Measurements from ENCODE around the gene ACOT12. TPM values are rescaled to one million over a fixed set of nuclear protein-coding genes. Genes with fewer than 3 reads are reported as not detected.

ACOT12 gene
- total and polyA plus RNA-seq, 8 donors, result 0.06 to 0.44 (median 0.40) TPM; not detected in 5

DNA sequence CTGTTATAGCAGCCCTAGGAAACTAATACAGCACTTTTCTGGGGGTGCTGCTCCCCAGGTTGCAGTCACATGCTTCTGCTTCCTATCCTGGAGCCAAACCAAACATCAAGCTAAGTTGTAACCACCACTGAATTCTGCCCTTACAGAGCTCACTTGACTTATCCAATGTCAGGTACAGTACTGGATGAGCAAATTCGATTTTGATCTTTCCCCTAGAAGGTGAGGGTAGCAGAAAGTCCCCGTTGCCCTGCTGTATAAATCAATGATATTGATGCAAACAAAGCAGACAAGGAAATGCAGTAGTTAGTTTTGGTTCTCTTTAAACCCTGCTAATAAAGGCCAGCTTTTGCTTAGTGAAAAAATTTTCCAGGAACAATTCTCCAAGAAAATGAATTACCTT lies 56.1 kb downstream of the ACOT12 start:
- H3K4me1 ChIP-seq, result no peaks in the 10 kb centered on the region
- intact Hi-C loops (cut with DNase I), result no loop called here
- TF ChIP-seq, protein P1, sequence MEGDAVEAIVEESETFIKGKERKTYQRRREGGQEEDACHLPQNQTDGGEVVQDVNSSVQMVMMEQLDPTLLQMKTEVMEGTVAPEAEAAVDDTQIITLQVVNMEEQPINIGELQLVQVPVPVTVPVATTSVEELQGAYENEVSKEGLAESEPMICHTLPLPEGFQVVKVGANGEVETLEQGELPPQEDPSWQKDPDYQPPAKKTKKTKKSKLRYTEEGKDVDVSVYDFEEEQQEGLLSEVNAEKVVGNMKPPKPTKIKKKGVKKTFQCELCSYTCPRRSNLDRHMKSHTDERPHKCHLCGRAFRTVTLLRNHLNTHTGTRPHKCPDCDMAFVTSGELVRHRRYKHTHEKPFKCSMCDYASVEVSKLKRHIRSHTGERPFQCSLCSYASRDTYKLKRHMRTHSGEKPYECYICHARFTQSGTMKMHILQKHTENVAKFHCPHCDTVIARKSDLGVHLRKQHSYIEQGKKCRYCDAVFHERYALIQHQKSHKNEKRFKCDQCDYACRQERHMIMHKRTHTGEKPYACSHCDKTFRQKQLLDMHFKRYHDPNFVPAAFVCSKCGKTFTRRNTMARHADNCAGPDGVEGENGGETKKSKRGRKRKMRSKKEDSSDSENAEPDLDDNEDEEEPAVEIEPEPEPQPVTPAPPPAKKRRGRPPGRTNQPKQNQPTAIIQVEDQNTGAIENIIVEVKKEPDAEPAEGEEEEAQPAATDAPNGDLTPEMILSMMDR (IDR thresholded peaks at IDR 0.05), result no peak
- no peak for DNase-seq
- WGBS, 2 donors, result 45 to 47% methylated on average over 2 of the region's 2 CpGs
- H3K4me3 ChIP-seq, result no peak overlapping the region
- no peaks in the 10 kb centered on the region for H3K27me3 ChIP-seq
- no peak for ATAC-seq
- H3K27ac ChIP-seq, result no peak overlapping the region
- no peaks in the 10 kb centered on the region for H3K36me3 ChIP-seq
- no peak for FAIRE-seq
- no peaks in the 10 kb centered on the region for H3K9me3 ChIP-seq

DNA sequence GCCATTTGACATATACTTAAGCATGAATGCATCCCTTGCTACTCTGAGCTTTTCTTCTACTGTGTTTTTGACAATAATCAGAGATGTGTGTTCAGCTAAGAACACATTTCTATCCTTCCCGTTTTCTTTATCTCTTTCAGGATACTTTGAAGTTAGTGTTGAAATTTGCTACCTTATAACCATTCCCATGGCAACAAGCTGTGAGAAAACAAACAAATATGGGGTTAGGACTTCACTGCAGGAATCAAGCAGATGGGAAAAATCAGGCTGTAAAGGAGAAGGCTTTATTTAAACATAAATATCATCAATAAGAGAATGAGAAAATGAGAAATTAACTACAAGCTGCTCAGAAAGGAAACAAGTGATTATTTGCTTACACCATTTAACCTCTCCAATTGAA lies 57.4 kb downstream of the ACOT12 start:
- DNase-seq (no peak), FAIRE-seq (no peak), ATAC-seq (no peak)
- Histone ChIP-seq H3K4me1 (no peaks in the 10 kb centered on the region), H3K36me3 (no peaks in the 10 kb centered on the region), H3K27ac (no peak overlapping the region), H3K4me3 (no peak overlapping the region), H3K27me3 (no peaks in the 10 kb centered on the region), H3K9me3 (no peaks in the 10 kb centered on the region)
- 9 to 15% methylated on average over 1 of the region's 1 CpG for WGBS, 2 donors
- intact Hi-C loops (cut with DNase I), result no loop called here
- TF ChIP-seq, protein P1 (IDR thresholded peaks at IDR 0.05), result no peak

DNA sequence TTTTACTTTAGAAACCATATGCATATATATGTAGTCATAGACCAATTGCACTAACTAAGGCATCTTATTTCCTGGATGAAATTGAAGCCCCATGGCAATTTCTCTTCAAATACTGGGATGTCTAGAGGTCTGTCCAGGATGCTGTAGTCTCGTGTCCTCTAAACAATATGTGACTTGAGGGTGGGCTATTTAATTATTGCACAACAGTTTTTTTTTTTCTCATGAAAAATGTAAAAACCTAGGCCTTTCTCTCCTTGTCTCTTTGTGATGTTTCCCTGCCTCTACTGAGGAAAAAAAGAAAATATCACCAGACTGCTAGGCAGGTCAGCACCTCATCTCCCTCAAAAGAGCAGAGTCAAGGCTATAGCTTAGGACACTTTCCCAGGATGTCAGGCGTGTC lies 58.0 kb downstream of the ACOT12 start:
- Histone ChIP-seq H3K27ac (no peak overlapping the region), H3K4me1 (no peaks in the 10 kb centered on the region), H3K36me3 (no peaks in the 10 kb centered on the region), H3K27me3 (no peaks in the 10 kb centered on the region), H3K9me3 (no peaks in the 10 kb centered on the region), H3K4me3 (no peak overlapping the region)
- 73 to 75% methylated on average over 2 of the region's 2 CpGs for WGBS, 2 donors
- FAIRE-seq (no peak), DNase-seq (no peak), ATAC-seq (no peak)
- TF ChIP-seq, protein P1 (IDR thresholded peaks at IDR 0.05), result no peak
- intact Hi-C loops (cut with DNase I), result no loop called here

DNA sequence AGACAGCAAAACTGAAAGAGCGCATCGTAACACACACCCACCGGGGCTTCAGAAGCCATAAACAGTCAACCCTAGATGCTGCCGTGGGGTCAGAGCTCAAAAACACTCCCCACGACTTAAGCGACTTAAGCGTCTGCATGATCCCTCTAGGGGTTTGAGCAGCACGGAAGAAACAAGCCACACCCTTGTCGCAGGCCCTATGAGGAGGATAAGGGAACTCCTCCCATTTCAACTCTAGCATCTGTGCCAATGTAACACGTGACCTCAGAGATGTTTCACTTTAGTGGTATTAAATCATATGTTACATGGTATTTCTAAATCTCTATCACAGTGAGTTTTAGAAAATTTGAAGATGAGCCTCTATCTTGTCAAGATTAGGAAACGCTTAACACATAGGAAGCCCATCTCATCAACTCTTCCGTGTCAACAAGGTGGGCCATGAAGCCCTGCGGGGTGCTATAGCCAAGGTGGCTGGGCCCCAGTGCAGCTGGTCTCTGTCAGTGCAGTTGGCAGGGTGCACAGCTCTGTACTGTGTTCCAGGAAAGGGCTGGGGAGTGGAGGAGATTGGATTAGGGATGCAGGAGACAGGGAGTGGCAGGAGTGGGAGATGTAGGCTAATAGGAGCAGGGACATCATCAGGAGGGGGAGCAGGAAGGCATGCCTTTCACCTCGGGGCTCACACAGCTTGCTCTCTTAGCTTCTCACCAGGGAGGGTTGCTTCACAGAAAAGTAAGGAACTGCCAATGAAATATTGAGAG lies 59.5 kb downstream of the ACOT12 start:
- Histone ChIP-seq H3K36me3 (no peaks in the 10 kb centered on the region), H3K9me3 (no peaks in the 10 kb centered on the region), H3K4me3 (no peak overlapping the region), H3K27me3 (no peaks in the 10 kb centered on the region), H3K4me1 (no peaks in the 10 kb centered on the region), H3K27ac (no peak overlapping the region)
- FAIRE-seq (no peak), DNase-seq (no peak), ATAC-seq (no peak)
- 69 to 73% methylated on average over 14 of the region's 14 CpGs for WGBS, 2 donors
- TF ChIP-seq, protein P1 (IDR thresholded peaks at IDR 0.05), result no peak
- intact Hi-C loops (cut with DNase I), result no loop called here

DNA sequence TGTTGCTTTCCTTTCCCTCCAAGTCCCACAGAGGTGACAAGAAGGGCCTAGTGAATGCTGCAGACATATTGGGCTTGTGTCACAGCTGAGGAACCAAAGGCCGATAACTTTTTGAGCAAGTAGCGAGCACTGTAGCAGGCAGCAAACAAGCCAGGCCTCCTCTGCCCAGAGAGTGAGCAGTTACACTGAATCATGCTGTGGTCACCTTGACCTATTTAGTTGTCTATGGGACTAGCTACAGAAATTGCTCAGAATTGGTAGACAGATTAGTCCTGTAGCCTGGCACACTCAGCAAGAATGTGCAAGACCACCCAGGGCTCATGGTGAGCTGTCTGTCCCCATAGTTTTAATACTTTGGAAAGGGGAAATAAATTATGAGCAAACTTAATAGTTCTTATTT lies 67.4 kb downstream of the ACOT12 start:
- no peak overlapping the region for H3K4me3 ChIP-seq
- intact Hi-C loops (cut with DNase I), result no loop called here
- H3K36me3 ChIP-seq, result no peaks in the 10 kb centered on the region
- ATAC-seq (no peak), FAIRE-seq (no peak), DNase-seq (no peak)
- H3K27ac ChIP-seq, result no peak overlapping the region
- H3K4me1 ChIP-seq, result no peaks in the 10 kb centered on the region
- H3K27me3 ChIP-seq, result no peaks in the 10 kb centered on the region
- 96 to 98% methylated on average over 2 of the region's 2 CpGs for WGBS, 2 donors
- TF ChIP-seq, protein P1 (IDR thresholded peaks at IDR 0.05), result no peak
- H3K9me3 ChIP-seq, result no peaks in the 10 kb centered on the region
